Thymus (tissue), 11 donors: ENCODE results near the gene CDKN2B-AS1. TPM values are rescaled to one million over a fixed set of nuclear protein-coding genes. Genes with fewer than 3 reads are reported as not detected.
A peak's percentile ranks its signal among the peaks of the same experiment; 100 is the strongest.

Experiments used
- DNase-seq, 9 donors: peaks; one replicate each; pipeline ENCODE4 v3.0.0-alpha.2; 2013; ENCODE audit warnings: low spot score in 9 of 9, low read depth in 6 of 9, missing footprints in 1 of 9
- H3K27ac ChIP-seq, 2 donors: one replicate each; pipeline ENCODE4 v1.5.1; 2013; ENCODE audit warnings: control low read depth in 1 of 2, low read depth in 1 of 2, low read length in 1 of 2, mild to moderate bottlenecking in 1 of 2, moderate library complexity in 1 of 2
- H3K27me3 ChIP-seq, 2 donors: one replicate each; pipeline ENCODE4 v1.5.1; 2013; ENCODE audit warnings: low read length in 1 of 2; ENCODE audit not compliant: control insufficient read depth in 2 of 2, insufficient read depth in 1 of 2
- H3K36me3 ChIP-seq, 2 donors: one replicate each; pipeline ENCODE4 v1.5.1; 2013; ENCODE audit warnings: low read length in 1 of 2, mild to moderate bottlenecking in 1 of 2, moderate library complexity in 1 of 2; ENCODE audit not compliant: control insufficient read depth in 2 of 2, insufficient read depth in 2 of 2
- H3K4me1 ChIP-seq, 2 donors: one replicate each; pipeline ENCODE4 v1.5.1; 2013; ENCODE audit warnings: low read length in 2 of 2; ENCODE audit not compliant: control insufficient read depth in 2 of 2, insufficient read depth in 2 of 2
- H3K4me3 ChIP-seq, 2 donors: one replicate each; pipeline ENCODE4 v1.5.1; 2013; ENCODE audit warnings: low read length in 2 of 2, control low read depth in 1 of 2, mild to moderate bottlenecking in 1 of 2
- H3K9me3 ChIP-seq, 2 donors: one replicate each; pipeline ENCODE4 v1.5.1; 2013; ENCODE audit warnings: low read length in 1 of 2, mild to moderate bottlenecking in 1 of 2; ENCODE audit not compliant: control insufficient read depth in 2 of 2, insufficient read depth in 1 of 2
- WGBS: extraction: QIAGEN DNeasy Blood & Tissue Kit; methylation state at CpG from one replicate; pipeline ENCODE4 v1.1.7; 2013; 5-methylcytosine and 5-hydroxymethylcytosine counted together
- polyA plus RNA-seq: library from polyadenylated mRNA; stranded (reverse); fragments of 200-250 nt; gene quantifications from one replicate; pipeline ENCODE4 v1.2.3, GENCODE V29; 2013
- total RNA-seq: library from RNA; stranded (reverse); fragments of 120-200 nt; gene quantifications from one replicate; pipeline ENCODE4 v1.2.4, GENCODE V29; 2013
- donor health status: healthy.

The CDKN2B-AS1 gene
- total and polyA plus RNA-seq, 2 donors = 0.61 to 1.2 TPM

- no peaks in the 10 kb centered on the region for H3K9me3 ChIP-seq
- no peaks in the 10 kb centered on the region for H3K36me3 ChIP-seq
- DNase-seq = no peak
- no peak overlapping the region for H3K27ac ChIP-seq
- H3K4me3 ChIP-seq = no peak overlapping the region
- 15% methylated on average over 35 of the region's 35 CpGs for WGBS
- H3K4me1 ChIP-seq = peaks cover 10 to 11% of the 10 kb centered on the region in 2 donors
- H3K27me3 ChIP-seq = peaks cover 25 to 92% of the 10 kb centered on the region in 2 donors
Measured at GRCh38 chr9:21989440-21990189, 5.0 kb upstream of the CDKN2B-AS1 start.

- H3K27me3 ChIP-seq = peaks cover 28 to 94% of the 10 kb centered on the region in 2 donors
- H3K27ac ChIP-seq = no peak overlapping the region
- peaks cover 18 to 20% of the 10 kb centered on the region in 2 donors for H3K4me1 ChIP-seq
- no peaks in the 10 kb centered on the region for H3K9me3 ChIP-seq
- 59% methylated on average over 5 of the region's 5 CpGs for WGBS
- no peak overlapping the region for H3K4me3 ChIP-seq
- no peaks in the 10 kb centered on the region for H3K36me3 ChIP-seq
- no peak for DNase-seq
Measured at GRCh38 chr9:21991072-21991959, 3.3 kb upstream of the CDKN2B-AS1 start.

- 85% methylated on average over 4 of the region's 4 CpGs for WGBS
- peaks cover 18 to 20% of the 10 kb centered on the region in 2 donors for H3K4me1 ChIP-seq
- peaks cover 32 to 95% of the 10 kb centered on the region in 2 donors for H3K27me3 ChIP-seq
- no peak overlapping the region for H3K4me3 ChIP-seq
- no peaks in the 10 kb centered on the region for H3K9me3 ChIP-seq
- no peaks in the 10 kb centered on the region for H3K36me3 ChIP-seq
- no peak overlapping the region for H3K27ac ChIP-seq
- no peak for DNase-seq
Measured at GRCh38 chr9:21993007-21993406, 1.6 kb upstream of the CDKN2B-AS1 start.

GRCh38 chr9:21993893-21994555 is 567 bp upstream of the CDKN2B-AS1 start, which contains the start of gene CDKN2A:
Gene CDKN2A (minus strand): TSS chr9:21994392.
- Histone ChIP-seq H3K4me1 (peaks cover 18 to 20% of the 10 kb centered on the region in 2 donors), H3K9me3 (no peaks in the 10 kb centered on the region), H3K36me3 (no peaks in the 10 kb centered on the region), H3K4me3 (peak within 1 kb of the TSS; percentile 49 to 91), H3K27me3 (peaks cover 29 to 91% of the 10 kb centered on the region in 2 donors), H3K27ac (peak within 1 kb of the TSS in 1 of 2 donors; percentile 74)
- DNase-seq = peak in 1 of 9 donors; percentile 43
- 2% methylated on average over 53 of the region's 53 CpGs for WGBS

- peaks cover 18 to 20% of the 10 kb centered on the region in 2 donors for H3K4me1 ChIP-seq
- peak overlapping the region; percentile 49 to 91 for H3K4me3 ChIP-seq
- WGBS = under 1% methylated on average over 56 of the region's 56 CpGs
- H3K27me3 ChIP-seq = peaks cover 22 to 86% of the 10 kb centered on the region in 2 donors
- no peaks in the 10 kb centered on the region for H3K36me3 ChIP-seq
- H3K9me3 ChIP-seq = no peaks in the 10 kb centered on the region
- H3K27ac ChIP-seq = peak overlapping the region in 1 of 2 donors; percentile 74
- peak in 3 of 9 donors; percentile 53 to 78 (median 61) for DNase-seq
Measured at GRCh38 chr9:21995006-21995665, 545 bp downstream of the CDKN2B-AS1 start.

- Histone ChIP-seq H3K36me3 (no peaks in the 10 kb centered on the region), H3K4me3 (peak overlapping the region; percentile 49 to 91), H3K9me3 (no peaks in the 10 kb centered on the region), H3K27ac (peak overlapping the region in 1 of 2 donors; percentile 42), H3K27me3 (peaks cover 25 to 85% of the 10 kb centered on the region in 2 donors), H3K4me1 (peaks cover 18 to 20% of the 10 kb centered on the region in 2 donors)
- WGBS = 8% methylated on average over 54 of the region's 54 CpGs
- DNase-seq = no peak
Measured at GRCh38 chr9:21995666-21996398, 1.2 kb downstream of the CDKN2B-AS1 start.

- 28% methylated on average over 9 of the region's 9 CpGs for WGBS
- no peak overlapping the region for H3K4me3 ChIP-seq
- H3K27ac ChIP-seq = no peak overlapping the region
- no peaks in the 10 kb centered on the region for H3K9me3 ChIP-seq
- peaks cover 18 to 20% of the 10 kb centered on the region in 2 donors for H3K4me1 ChIP-seq
- no peak for DNase-seq
- peaks cover 25 to 80% of the 10 kb centered on the region in 2 donors for H3K27me3 ChIP-seq
- H3K36me3 ChIP-seq = no peaks in the 10 kb centered on the region
Measured at GRCh38 chr9:21996438-21996837, 1.8 kb downstream of the CDKN2B-AS1 start.

- H3K27me3 ChIP-seq = peaks cover 25 to 77% of the 10 kb centered on the region in 2 donors
Measured at GRCh38 chr9:21996858-21997257, 2.3 kb downstream of the CDKN2B-AS1 start.

More at GRCh38 chr9:21996858-21997257, 2.3 kb downstream of the CDKN2B-AS1 start:
- WGBS = 41% methylated on average over 5 of the region's 5 CpGs
- Histone ChIP-seq H3K36me3 (no peaks in the 10 kb centered on the region), H3K27ac (no peak overlapping the region), H3K4me3 (no peak overlapping the region), H3K4me1 (peaks cover 18 to 20% of the 10 kb centered on the region in 2 donors), H3K9me3 (no peaks in the 10 kb centered on the region)
- DNase-seq = no peak
